ENCODE measurements around the gene BLACAT1. TPM values are rescaled to one million over a fixed set of nuclear protein-coding genes. Genes with fewer than 3 reads are reported as not detected.
A peak's percentile ranks its signal among the peaks of the same experiment; 100 is the strongest.

Gene BLACAT1
- total RNA-seq, 1 experiment from 2014 or later = 0.31 TPM

GRCh38 chr1:205449750-205450443 lies 5.9 kb downstream of the BLACAT1 start:
- no peaks in the 10 kb centered on the region for H3K36me3 ChIP-seq (ENCODE audit: control insufficient read depth, insufficient read depth, low read length)
- no peak overlapping the region for H3K4me3 ChIP-seq (ENCODE audit: low read depth in 2 of 2, low read length in 2 of 2)
- ChIA-PET POLR2A (no interaction called here), CTCF (no interaction called here)
- ATAC-seq (peak; percentile 79), DNase-seq (ENCODE audit: low read depth, low spot score) (no peak)
- H3K27ac ChIP-seq (ENCODE audit: low read length) = no peak overlapping the region
- TF ChIP-seq, protein P1, sequence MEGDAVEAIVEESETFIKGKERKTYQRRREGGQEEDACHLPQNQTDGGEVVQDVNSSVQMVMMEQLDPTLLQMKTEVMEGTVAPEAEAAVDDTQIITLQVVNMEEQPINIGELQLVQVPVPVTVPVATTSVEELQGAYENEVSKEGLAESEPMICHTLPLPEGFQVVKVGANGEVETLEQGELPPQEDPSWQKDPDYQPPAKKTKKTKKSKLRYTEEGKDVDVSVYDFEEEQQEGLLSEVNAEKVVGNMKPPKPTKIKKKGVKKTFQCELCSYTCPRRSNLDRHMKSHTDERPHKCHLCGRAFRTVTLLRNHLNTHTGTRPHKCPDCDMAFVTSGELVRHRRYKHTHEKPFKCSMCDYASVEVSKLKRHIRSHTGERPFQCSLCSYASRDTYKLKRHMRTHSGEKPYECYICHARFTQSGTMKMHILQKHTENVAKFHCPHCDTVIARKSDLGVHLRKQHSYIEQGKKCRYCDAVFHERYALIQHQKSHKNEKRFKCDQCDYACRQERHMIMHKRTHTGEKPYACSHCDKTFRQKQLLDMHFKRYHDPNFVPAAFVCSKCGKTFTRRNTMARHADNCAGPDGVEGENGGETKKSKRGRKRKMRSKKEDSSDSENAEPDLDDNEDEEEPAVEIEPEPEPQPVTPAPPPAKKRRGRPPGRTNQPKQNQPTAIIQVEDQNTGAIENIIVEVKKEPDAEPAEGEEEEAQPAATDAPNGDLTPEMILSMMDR (IDR thresholded peaks at IDR 0.05) = no peak
- TF ChIP-seq SIN3A (IDR thresholded peaks at IDR 0.05; ENCODE audit: borderline replicate concordance, insufficient read depth, low read depth, low read length) (no peak), POLR2AphosphoS5 (IDR thresholded peaks at IDR 0.05; ENCODE audit: low read depth, low read length) (no peak), REST (IDR thresholded peaks at IDR 0.05; ENCODE audit: insufficient read depth in 1 of 2, low read depth in 2 of 2, low read length in 1 of 2) (no peak), TCF7L2 (IDR thresholded peaks at IDR 0.05; ENCODE audit: low read depth, low read length) (no peak)
- intact Hi-C loops (cut with micrococcal nuclease; ENCODE audit: unreplicated experiment) = no loop called here
- no peaks in the 10 kb centered on the region for H3K9me3 ChIP-seq (ENCODE audit: control insufficient read depth, insufficient read depth, low read depth, low read length)
- no TSS peak for BruUV-seq (replicated peaks)
- in situ Hi-C loops (cut with HindIII; ENCODE audit: low pct_unique_long_range_greater_than_20kb, low sequenced_read_pairs) = no loop called here
- H3K4me1 ChIP-seq (ENCODE audit: control insufficient read depth, insufficient read depth, low read length) = peaks cover 13% of the 10 kb centered on the region
- H3K27me3 ChIP-seq (ENCODE audit: control insufficient read depth, insufficient read depth, low read length) = no peaks in the 10 kb centered on the region

DNA sequence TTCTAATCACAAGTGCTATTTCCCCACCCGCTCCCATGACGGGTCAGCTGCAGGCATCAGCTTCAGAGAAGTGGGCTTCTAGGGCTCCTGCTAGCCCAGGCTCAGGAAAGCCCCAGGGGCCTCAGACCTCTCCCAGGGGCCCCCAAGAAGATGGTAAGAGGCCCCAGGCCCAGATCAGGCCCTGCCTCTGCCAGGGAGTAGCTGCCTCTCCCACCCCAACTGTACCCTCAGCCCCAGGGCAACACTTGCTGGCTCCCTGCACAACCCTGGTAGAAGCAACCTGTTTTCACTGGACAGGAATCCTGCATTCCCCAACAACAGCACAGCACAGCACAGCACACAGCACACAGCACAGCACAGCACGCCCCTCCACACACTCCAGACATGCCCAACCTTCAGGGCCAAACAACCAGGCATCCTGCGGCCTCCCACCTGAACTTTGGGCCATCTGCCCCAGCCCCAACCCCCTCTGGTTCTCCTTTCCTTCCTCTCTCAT lies 6.5 kb downstream of the BLACAT1 start:
- intact Hi-C loops (cut with micrococcal nuclease; ENCODE audit: unreplicated experiment) = no loop called here
- BruUV-seq (replicated peaks) = no TSS peak
- no peak overlapping the region for H3K4me3 ChIP-seq (ENCODE audit: low read depth in 2 of 2, low read length in 2 of 2)

More for the DNA sequence above, 6.5 kb downstream of the BLACAT1 start:
- ChIA-PET CTCF (no interaction called here), POLR2A (interaction anchor here (1.7 kb wide), 1 partner anchor 8 kb away, joined by 4 read pairs; no protein-coding TSS in a partner anchor)
- H3K4me1 ChIP-seq (ENCODE audit: control insufficient read depth, insufficient read depth, low read length) = peaks cover 13% of the 10 kb centered on the region
- in situ Hi-C loops (cut with HindIII; ENCODE audit: low pct_unique_long_range_greater_than_20kb, low sequenced_read_pairs) = no loop called here
- ATAC-seq (peak; percentile 30; the same call in 1 of the 2 replicates), DNase-seq (ENCODE audit: low read depth, low spot score) (no peak)
- H3K27me3 ChIP-seq (ENCODE audit: control insufficient read depth, insufficient read depth, low read length) = no peaks in the 10 kb centered on the region
- TF ChIP-seq REST (IDR thresholded peaks at IDR 0.05; ENCODE audit: insufficient read depth in 1 of 2, low read depth in 2 of 2, low read length in 1 of 2) (no peak), SIN3A (IDR thresholded peaks at IDR 0.05; ENCODE audit: borderline replicate concordance, insufficient read depth, low read depth, low read length) (no peak), POLR2AphosphoS5 (IDR thresholded peaks at IDR 0.05; ENCODE audit: low read depth, low read length) (no peak), TCF7L2 (IDR thresholded peaks at IDR 0.05; ENCODE audit: low read depth, low read length) (no peak)
- TF ChIP-seq, protein P1 (IDR thresholded peaks at IDR 0.05) = no peak
- H3K27ac ChIP-seq (ENCODE audit: low read length) = no peak overlapping the region
- no peaks in the 10 kb centered on the region for H3K36me3 ChIP-seq (ENCODE audit: control insufficient read depth, insufficient read depth, low read length)
- H3K9me3 ChIP-seq (ENCODE audit: control insufficient read depth, insufficient read depth, low read depth, low read length) = no peaks in the 10 kb centered on the region

Data from Panc1 (cell line).